Measurements from ENCODE around the gene ADAM21.
"Not testable (repeated sequence)": the region's sequence is repeated elsewhere in the genome, so short reads cannot be mapped to it uniquely, and the experiment has no call there.

The ADAM21 gene

DNA sequence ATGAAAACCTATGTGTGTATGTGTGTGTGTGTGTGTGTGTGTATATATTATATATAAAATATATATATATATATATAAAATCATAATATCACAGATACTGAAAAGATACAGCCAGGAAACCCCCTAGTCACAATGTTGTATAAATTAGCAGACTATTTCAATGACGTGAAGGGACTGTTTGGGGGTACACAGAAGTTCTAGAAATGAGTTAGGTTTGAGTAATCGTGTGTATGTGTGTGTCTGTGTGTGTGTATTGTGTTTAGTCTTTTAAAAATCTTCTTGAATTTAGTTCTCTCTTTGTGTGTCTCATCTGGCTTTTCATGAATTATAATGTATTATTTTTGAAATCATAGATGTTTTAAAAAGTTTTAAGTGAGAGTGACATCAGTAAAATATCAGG, 21.9 kb downstream of the ADAM21 start:
- H3K27ac ChIP-seq (ENCODE audit: low read depth, low read length): no peak overlapping the region
- no peak overlapping the region for H3K4me3 ChIP-seq (ENCODE audit: low read depth in 1 of 5, low read length in 5 of 5)
- H3K36me3 ChIP-seq (ENCODE audit: control insufficient read depth in 5 of 5, insufficient read depth in 5 of 5, low read length in 5 of 5): peaks cover 0 to 3% (median 0%) of the 10 kb centered on the region in 5 donors
- H3K4me1 ChIP-seq (ENCODE audit: control insufficient read depth in 5 of 5, insufficient read depth in 5 of 5, low read length in 5 of 5): no peaks in the 10 kb centered on the region
- no peak overlapping the region for H3K9ac ChIP-seq (ENCODE audit: low read length in 5 of 5)
- no peaks in the 10 kb centered on the region for H3K27me3 ChIP-seq (ENCODE audit: control insufficient read depth in 5 of 5, insufficient read depth in 4 of 5, low read length in 5 of 5)
- no peaks in the 10 kb centered on the region for H3K9me3 ChIP-seq (ENCODE audit: control insufficient read depth in 5 of 5, low read length in 5 of 5)

DNA sequence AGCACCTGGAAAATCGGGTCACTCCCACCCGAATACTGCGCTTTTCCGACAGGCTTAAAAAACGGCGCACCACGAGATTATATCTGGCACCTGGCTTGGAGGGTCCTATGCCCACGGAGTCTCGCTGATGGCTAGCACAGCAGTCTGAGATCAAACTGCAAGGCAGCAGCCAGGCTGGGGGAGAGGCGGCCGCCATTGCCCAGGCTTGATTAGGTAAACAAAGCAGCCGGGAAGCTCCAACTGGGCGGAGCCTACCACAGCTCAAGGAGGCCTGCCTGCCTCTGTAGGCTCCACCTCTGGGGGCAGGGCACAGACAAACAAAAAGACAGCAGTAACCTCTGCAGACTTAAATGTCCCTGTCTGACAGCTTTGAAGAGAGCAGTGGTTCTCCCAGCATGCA, 23.5 kb downstream of the ADAM21 start:
- not testable (repeated sequence) for H3K27me3 ChIP-seq (ENCODE audit: control insufficient read depth in 5 of 5, insufficient read depth in 4 of 5, low read length in 5 of 5); H3K4me1 ChIP-seq (ENCODE audit: control insufficient read depth in 5 of 5, insufficient read depth in 5 of 5, low read length in 5 of 5); H3K4me3 ChIP-seq (ENCODE audit: low read depth in 1 of 5, low read length in 5 of 5); H3K9me3 ChIP-seq (ENCODE audit: control insufficient read depth in 5 of 5, low read length in 5 of 5); H3K36me3 ChIP-seq (ENCODE audit: control insufficient read depth in 5 of 5, insufficient read depth in 5 of 5, low read length in 5 of 5); H3K27ac ChIP-seq (ENCODE audit: low read depth, low read length); H3K9ac ChIP-seq (ENCODE audit: low read length in 5 of 5)

GRCh38 chr14:70477356-70478105, 25.6 kb downstream of the ADAM21 start:
- H3K36me3 ChIP-seq (ENCODE audit: control insufficient read depth in 5 of 5, insufficient read depth in 5 of 5, low read length in 5 of 5); H3K4me3 ChIP-seq (ENCODE audit: low read depth in 1 of 5, low read length in 5 of 5); H3K27ac ChIP-seq (ENCODE audit: low read depth, low read length); H3K27me3 ChIP-seq (ENCODE audit: control insufficient read depth in 5 of 5, insufficient read depth in 4 of 5, low read length in 5 of 5); H3K4me1 ChIP-seq (ENCODE audit: control insufficient read depth in 5 of 5, insufficient read depth in 5 of 5, low read length in 5 of 5); H3K9me3 ChIP-seq (ENCODE audit: control insufficient read depth in 5 of 5, low read length in 5 of 5); H3K9ac ChIP-seq (ENCODE audit: low read length in 5 of 5): not testable (repeated sequence)

- Histone ChIP-seq H3K36me3 (ENCODE audit: control insufficient read depth in 5 of 5, insufficient read depth in 5 of 5, low read length in 5 of 5) (peaks cover 0 to 13% (median 5%) of the 10 kb centered on the region in 5 donors), H3K4me3 (ENCODE audit: low read depth in 1 of 5, low read length in 5 of 5) (peak overlapping the region in 3 of 5 donors; percentile 8 to 17 (median 16)), H3K4me1 (ENCODE audit: control insufficient read depth in 5 of 5, insufficient read depth in 5 of 5, low read length in 5 of 5) (no peaks in the 10 kb centered on the region), H3K9ac (ENCODE audit: low read length in 5 of 5) (no peak overlapping the region), H3K9me3 (ENCODE audit: control insufficient read depth in 5 of 5, low read length in 5 of 5) (peaks cover 4 to 49% (median 24%) of the 10 kb centered on the region in 5 donors), H3K27me3 (ENCODE audit: control insufficient read depth in 5 of 5, insufficient read depth in 4 of 5, low read length in 5 of 5) (no peaks in the 10 kb centered on the region), H3K27ac (ENCODE audit: low read depth, low read length) (no peak overlapping the region)
Observed at GRCh38 chr14:70489579-70490200, 37.7 kb downstream of the ADAM21 start.

DNA sequence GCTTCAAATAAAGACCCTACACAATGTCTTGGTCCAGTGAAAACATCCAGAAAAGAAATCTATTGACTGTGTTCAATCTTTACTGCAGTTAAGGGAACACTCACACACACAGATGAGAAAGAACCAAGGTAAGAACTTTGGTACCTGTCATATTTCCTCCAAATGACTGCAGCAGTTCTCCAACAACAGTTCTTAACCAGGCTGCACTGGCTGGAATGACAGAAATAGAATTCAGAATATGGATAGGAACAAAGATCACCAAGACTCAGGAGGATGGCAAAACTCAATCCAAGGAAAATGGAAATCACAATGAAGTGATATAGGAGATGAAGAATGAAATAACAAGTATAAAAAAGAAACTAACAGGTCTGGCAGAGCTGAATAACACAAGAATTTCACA, 46.2 kb downstream of the ADAM21 start:
- H3K9me3 ChIP-seq (ENCODE audit: control insufficient read depth in 5 of 5, low read length in 5 of 5): peaks cover 0 to 12% (median 4%) of the 10 kb centered on the region in 5 donors
- no peak overlapping the region for H3K27ac ChIP-seq (ENCODE audit: low read depth, low read length)
- H3K4me1 ChIP-seq (ENCODE audit: control insufficient read depth in 5 of 5, insufficient read depth in 5 of 5, low read length in 5 of 5): no peaks in the 10 kb centered on the region
- no peaks in the 10 kb centered on the region for H3K27me3 ChIP-seq (ENCODE audit: control insufficient read depth in 5 of 5, insufficient read depth in 4 of 5, low read length in 5 of 5)
- no peak overlapping the region for H3K4me3 ChIP-seq (ENCODE audit: low read depth in 1 of 5, low read length in 5 of 5)
- H3K9ac ChIP-seq (ENCODE audit: low read length in 5 of 5): no peak overlapping the region
- peaks cover 3 to 11% (median 5%) of the 10 kb centered on the region in 5 donors for H3K36me3 ChIP-seq (ENCODE audit: control insufficient read depth in 5 of 5, insufficient read depth in 5 of 5, low read length in 5 of 5)
